Measurements from ENCODE around the gene OSBPL1A. TPM values are rescaled to one million over a fixed set of nuclear protein-coding genes. Genes with fewer than 3 reads are reported as not detected.

Gene OSBPL1A
- total RNA-seq, 1 experiment from 2014 or later: 53.1 TPM

GRCh38 chr18:24273596-24273995, 124.0 kb downstream of the OSBPL1A start:
- no peak for DNase-seq (ENCODE audit: low spot score)
- no peak overlapping the region for H3K27ac Mint-ChIP-seq
- ATAC-seq: no peak
- peaks cover 26% of the 10 kb centered on the region for H3K4me1 Mint-ChIP-seq
- no peaks in the 10 kb centered on the region for H3K36me3 Mint-ChIP-seq
- CTCF ChIA-PET: no interaction called here
- TF ChIP-seq ATF2 (CRISPR knock-in tag; IDR thresholded peaks at IDR 0.05; ENCODE audit: borderline replicate concordance, low read depth) (no peak), ESRRA (CRISPR knock-in tag; IDR thresholded peaks at IDR 0.05; ENCODE audit: borderline replicate concordance) (no peak), USF2 (CRISPR knock-in tag; IDR thresholded peaks at IDR 0.05) (no peak), TP53 (CRISPR knock-in tag; IDR thresholded peaks at IDR 0.05) (no peak), ATF6 (CRISPR knock-in tag; IDR thresholded peaks at IDR 0.05) (no peak), RELA (CRISPR knock-in tag; IDR thresholded peaks at IDR 0.05; ENCODE audit: borderline replicate concordance) (no peak), GRHL2 (CRISPR knock-in tag; IDR thresholded peaks at IDR 0.05; ENCODE audit: insufficient replicate concordance, severe bottlenecking) (no peak), SOX15 (CRISPR knock-in tag; IDR thresholded peaks at IDR 0.05) (no peak), NR2C2 (CRISPR knock-in tag; IDR thresholded peaks at IDR 0.05) (no peak), ZNF232 (CRISPR knock-in tag; IDR thresholded peaks at IDR 0.05) (no peak), ZNF396 (CRISPR knock-in tag; IDR thresholded peaks at IDR 0.05; ENCODE audit: borderline replicate concordance) (no peak), CDX4 (CRISPR knock-in tag; IDR thresholded peaks at IDR 0.05; ENCODE audit: borderline replicate concordance) (no peak), CBFB (CRISPR knock-in tag; IDR thresholded peaks at IDR 0.05; ENCODE audit: low read depth) (no peak)
- TF ChIP-seq, protein P1, sequence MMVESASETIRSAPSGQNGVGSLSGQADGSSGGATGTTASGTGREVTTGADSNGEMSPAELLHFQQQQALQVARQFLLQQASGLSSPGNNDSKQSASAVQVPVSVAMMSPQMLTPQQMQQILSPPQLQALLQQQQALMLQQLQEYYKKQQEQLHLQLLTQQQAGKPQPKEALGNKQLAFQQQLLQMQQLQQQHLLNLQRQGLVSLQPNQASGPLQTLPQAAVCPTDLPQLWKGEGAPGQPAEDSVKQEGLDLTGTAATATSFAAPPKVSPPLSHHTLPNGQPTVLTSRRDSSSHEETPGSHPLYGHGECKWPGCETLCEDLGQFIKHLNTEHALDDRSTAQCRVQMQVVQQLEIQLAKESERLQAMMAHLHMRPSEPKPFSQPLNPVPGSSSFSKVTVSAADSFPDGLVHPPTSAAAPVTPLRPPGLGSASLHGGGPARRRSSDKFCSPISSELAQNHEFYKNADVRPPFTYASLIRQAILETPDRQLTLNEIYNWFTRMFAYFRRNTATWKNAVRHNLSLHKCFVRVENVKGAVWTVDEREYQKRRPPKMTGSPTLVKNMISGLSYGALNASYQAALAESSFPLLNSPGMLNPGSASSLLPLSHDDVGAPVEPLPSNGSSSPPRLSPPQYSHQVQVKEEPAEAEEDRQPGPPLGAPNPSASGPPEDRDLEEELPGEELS (CRISPR knock-in tag; IDR thresholded peaks at IDR 0.05): no peak
- TF ChIP-seq, protein P2, sequence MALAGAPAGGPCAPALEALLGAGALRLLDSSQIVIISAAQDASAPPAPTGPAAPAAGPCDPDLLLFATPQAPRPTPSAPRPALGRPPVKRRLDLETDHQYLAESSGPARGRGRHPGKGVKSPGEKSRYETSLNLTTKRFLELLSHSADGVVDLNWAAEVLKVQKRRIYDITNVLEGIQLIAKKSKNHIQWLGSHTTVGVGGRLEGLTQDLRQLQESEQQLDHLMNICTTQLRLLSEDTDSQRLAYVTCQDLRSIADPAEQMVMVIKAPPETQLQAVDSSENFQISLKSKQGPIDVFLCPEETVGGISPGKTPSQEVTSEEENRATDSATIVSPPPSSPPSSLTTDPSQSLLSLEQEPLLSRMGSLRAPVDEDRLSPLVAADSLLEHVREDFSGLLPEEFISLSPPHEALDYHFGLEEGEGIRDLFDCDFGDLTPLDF (CRISPR knock-in tag; IDR thresholded peaks at IDR 0.05): no peak
- no peaks in the 10 kb centered on the region for H3K27me3 Mint-ChIP-seq (ENCODE audit: low read depth)
- POLR2A ChIA-PET: no interaction called here
- no peak overlapping the region for H3K4me3 Mint-ChIP-seq
- H3K9me3 Mint-ChIP-seq: no peaks in the 10 kb centered on the region

- CTCF ChIA-PET: interaction anchor here (0.6 to 2.9 kb wide), 4 partner anchors 85 to 269 kb away, joined by 3 to 39 read pairs (median 4); no protein-coding TSS in a partner anchor
- TF ChIP-seq NFATC4 (CRISPR knock-in tag; IDR thresholded peaks at IDR 0.05): no peak
- no peak for TF ChIP-seq JUN (CRISPR knock-in tag; IDR thresholded peaks at IDR 0.05)
- no peak for TF ChIP-seq NR3C1 (CRISPR knock-in tag; conservative IDR thresholded peaks at IDR 0.05; ENCODE audit: low read depth)
- TF ChIP-seq CTCF (IDR thresholded peaks at IDR 0.05): no peak
- TF ChIP-seq SMAD4 (CRISPR knock-in tag; IDR thresholded peaks at IDR 0.05): no peak
- no peak for TF ChIP-seq CDX4 (CRISPR knock-in tag; IDR thresholded peaks at IDR 0.05; ENCODE audit: borderline replicate concordance)
- TF ChIP-seq, protein P3, sequence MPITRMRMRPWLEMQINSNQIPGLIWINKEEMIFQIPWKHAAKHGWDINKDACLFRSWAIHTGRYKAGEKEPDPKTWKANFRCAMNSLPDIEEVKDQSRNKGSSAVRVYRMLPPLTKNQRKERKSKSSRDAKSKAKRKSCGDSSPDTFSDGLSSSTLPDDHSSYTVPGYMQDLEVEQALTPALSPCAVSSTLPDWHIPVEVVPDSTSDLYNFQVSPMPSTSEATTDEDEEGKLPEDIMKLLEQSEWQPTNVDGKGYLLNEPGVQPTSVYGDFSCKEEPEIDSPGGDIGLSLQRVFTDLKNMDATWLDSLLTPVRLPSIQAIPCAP (CRISPR knock-in tag; IDR thresholded peaks at IDR 0.05): no peak
- TF ChIP-seq ZNF317 (CRISPR knock-in tag; IDR thresholded peaks at IDR 0.05; ENCODE audit: borderline replicate concordance, low read depth): no peak
- TF ChIP-seq TP53 (CRISPR knock-in tag; IDR thresholded peaks at IDR 0.05): no peak
- no peak for TF ChIP-seq ZNF232 (CRISPR knock-in tag; IDR thresholded peaks at IDR 0.05)
Measured at GRCh38 chr18:24272229-24272525, 125.4 kb downstream of the OSBPL1A start.

More at GRCh38 chr18:24272229-24272525, 125.4 kb downstream of the OSBPL1A start:
- H3K36me3 Mint-ChIP-seq: no peaks in the 10 kb centered on the region
- POLR2A ChIA-PET: interaction anchor here (0.7 to 1.2 kb wide), 2 partner anchors 12 to 403 kb away, joined by 4 to 5 read pairs; no protein-coding TSS in a partner anchor
- peak overlapping the region; percentile 81 for H3K4me3 Mint-ChIP-seq
- H3K4me1 Mint-ChIP-seq: peaks cover 29% of the 10 kb centered on the region
- no peaks in the 10 kb centered on the region for H3K27me3 Mint-ChIP-seq (ENCODE audit: low read depth)
- DNase-seq (ENCODE audit: low spot score): no peak
- H3K9me3 Mint-ChIP-seq: no peaks in the 10 kb centered on the region
- H3K27ac Mint-ChIP-seq: peak overlapping the region; percentile 57
- ATAC-seq: no peak

All from WTC11 (cell line).